Activated T-cell treated with anti-CD3 and anti-CD28 coated beads for 1 hour (primary cell): Measurements from ENCODE around the gene NUDT19.
"Not testable (repeated sequence)": the region's sequence is repeated elsewhere in the genome, so short reads cannot be mapped to it uniquely, and the experiment has no call there.

Experiments
- DNase-seq: peaks from one replicate; pipeline ENCODE4 v3.0.0-alpha.2; 2020; ENCODE audit warnings: low read depth

The NUDT19 gene

GRCh38 chr19:32691291-32691951, at the start of gene NUDT19:
Gene NUDT19, plus strand, starts transcription at chr19:32691821. Its CDS starts 140 bp downstream, at chr19:32691961.
- peak; percentile 64 for DNase-seq

- peak; percentile 34 for DNase-seq
These were observed 48.9 kb upstream of the NUDT19 start for GRCh38 chr19:32642771-32643170.

- no peak for DNase-seq
These were observed 45.1 kb upstream of the NUDT19 start for GRCh38 chr19:32646556-32646955.

GRCh38 chr19:32647361-32647760, 44.3 kb upstream of the NUDT19 start:
- no peak for DNase-seq

GRCh38 chr19:32649751-32650150, 41.9 kb upstream of the NUDT19 start:
- DNase-seq: no peak

GRCh38 chr19:32650671-32651070, 41.0 kb upstream of the NUDT19 start:
- DNase-seq: no peak

- DNase-seq: no peak
These were observed 39.9 kb upstream of the NUDT19 start for GRCh38 chr19:32651729-32652140.

- not testable (repeated sequence) for DNase-seq
These were observed 39.3 kb upstream of the NUDT19 start for GRCh38 chr19:32652331-32652730.

- no peak for DNase-seq
These were observed 38.6 kb upstream of the NUDT19 start for GRCh38 chr19:32652894-32653598.

- no peak for DNase-seq
These were observed 38.1 kb upstream of the NUDT19 start for GRCh38 chr19:32653599-32653915.

- not testable (repeated sequence) for DNase-seq
These were observed 35.2 kb upstream of the NUDT19 start for GRCh38 chr19:32656379-32656778.

GRCh38 chr19:32658075-32658474, 33.5 kb upstream of the NUDT19 start:
- no peak for DNase-seq

- no peak for DNase-seq
These were observed 33.1 kb upstream of the NUDT19 start for GRCh38 chr19:32658527-32658926.

- no peak for DNase-seq
These were observed 30.3 kb upstream of the NUDT19 start for GRCh38 chr19:32661318-32661717.

- no peak for DNase-seq
These were observed 29.4 kb upstream of the NUDT19 start for GRCh38 chr19:32662186-32662585.

GRCh38 chr19:32666084-32666483, 25.5 kb upstream of the NUDT19 start:
- DNase-seq: no peak

GRCh38 chr19:32669310-32669709, 22.3 kb upstream of the NUDT19 start:
- no peak for DNase-seq

GRCh38 chr19:32671883-32672593, 19.6 kb upstream of the NUDT19 start:
- no peak for DNase-seq

GRCh38 chr19:32672841-32673240, 18.8 kb upstream of the NUDT19 start:
- no peak for DNase-seq

- DNase-seq: no peak
These were observed 18.0 kb upstream of the NUDT19 start for GRCh38 chr19:32673573-32673972.

- DNase-seq: no peak
These were observed 17.3 kb upstream of the NUDT19 start for GRCh38 chr19:32674153-32674930.

- DNase-seq: peak; percentile 98
These were observed 16.5 kb upstream of the NUDT19 start, which contains the start of gene ANKRD27 for GRCh38 chr19:32674931-32675719. Gene ANKRD27, minus strand, starts transcription at chr19:32675180. Its CDS starts 16,165 bp downstream, at chr19:32659015.
